Activated T-cell treated with anti-CD3 and anti-CD28 coated beads, Interleukin-2, amount 50 U/mL, for 4 hours (primary cell): Measurements from ENCODE around the gene MIPOL1. TPM values are rescaled to one million over a fixed set of nuclear protein-coding genes. Genes with fewer than 3 reads are reported as not detected.

Experiments used
- ATAC-seq, 2 donors: fragments of 200-7000 bp; cut with Tn5 transposase; one replicate each; pipeline ENCODE4 v1.10.0; 2021
- DNase-seq: peaks from one replicate; pipeline ENCODE4 v3.0.0-alpha.2; 2020
- H3K27me3 Mint-ChIP-seq: one replicate; pipeline ENCODE4 v1.8.0; 2021; ENCODE audit warnings: low read depth, mixed read lengths
- H3K36me3 Mint-ChIP-seq: one replicate; pipeline ENCODE4 v1.8.0; 2022; ENCODE audit warnings: mixed read lengths; ENCODE audit not compliant: insufficient read depth
- H3K4me1 Mint-ChIP-seq: one replicate; pipeline ENCODE4 v1.8.0; 2021; ENCODE audit warnings: low read depth, mixed read lengths
- H3K4me3 Mint-ChIP-seq: one replicate; pipeline ENCODE4 v1.8.0; 2021; ENCODE audit warnings: mild to moderate bottlenecking, moderate library complexity, mixed read lengths
- H3K9me3 Mint-ChIP-seq: one replicate; pipeline ENCODE4 v1.8.0; 2021; ENCODE audit warnings: mixed read lengths
- total RNA-seq, 3 donors: library from RNA; stranded (reverse); gene quantifications; one replicate each; pipeline ENCODE4 v1.2.1, GENCODE V29; 2021

The MIPOL1 gene
- total RNA-seq, 3 donors from 2014 or later: 0.10 to 0.16 TPM; not detected in 1

DNA sequence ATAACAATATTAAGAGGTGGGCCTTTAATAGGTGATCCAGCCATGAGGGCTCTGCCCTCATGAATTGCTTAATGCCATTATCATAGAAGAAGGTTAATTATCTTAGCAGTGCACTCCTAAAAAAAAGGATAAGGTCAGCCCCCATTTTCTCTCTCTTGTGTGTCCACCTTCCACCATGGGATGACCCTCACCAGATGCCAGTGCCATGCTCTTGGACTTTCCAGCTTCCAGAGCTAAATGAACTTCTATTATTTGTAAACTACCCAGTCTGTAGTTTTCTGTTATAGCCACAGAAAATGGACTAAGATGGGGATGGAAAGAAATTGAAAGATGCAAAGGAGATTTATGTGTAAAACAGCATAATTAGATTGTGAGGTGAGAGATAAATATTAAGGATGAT lies 271.9 kb downstream of the MIPOL1 start:
- Mint-ChIP-seq H3K9me3 (peaks cover 25% of the 10 kb centered on the region), H3K4me3 (no peak overlapping the region), H3K27me3 (no peaks in the 10 kb centered on the region), H3K36me3 (no peaks in the 10 kb centered on the region), H3K4me1 (no peaks in the 10 kb centered on the region)
- DNase-seq: no peak
- no peak for ATAC-seq

DNA sequence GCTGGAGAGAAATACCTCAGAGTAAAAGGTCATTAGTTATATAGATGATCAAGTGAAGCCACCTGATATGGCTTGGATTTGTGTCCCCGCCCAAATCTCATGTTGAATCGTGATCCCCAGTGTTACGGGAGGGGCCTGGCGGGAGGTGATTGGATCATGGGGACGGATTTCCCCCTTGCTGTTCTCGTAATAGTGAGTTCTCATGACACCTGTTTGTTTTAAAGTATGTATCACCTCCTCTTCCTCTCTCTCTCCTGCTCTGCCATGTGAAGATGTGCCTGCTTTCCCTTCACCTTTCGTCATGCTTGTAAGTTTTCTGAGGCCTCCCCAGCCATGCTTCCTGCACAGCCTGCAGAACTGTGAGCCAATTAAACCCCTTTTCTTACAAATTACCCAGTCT lies 272.5 kb downstream of the MIPOL1 start:
- ATAC-seq (no peak), DNase-seq (no peak)
- Mint-ChIP-seq H3K9me3 (peaks cover 25% of the 10 kb centered on the region), H3K4me3 (no peak overlapping the region), H3K36me3 (no peaks in the 10 kb centered on the region), H3K4me1 (no peaks in the 10 kb centered on the region), H3K27me3 (no peaks in the 10 kb centered on the region)

DNA sequence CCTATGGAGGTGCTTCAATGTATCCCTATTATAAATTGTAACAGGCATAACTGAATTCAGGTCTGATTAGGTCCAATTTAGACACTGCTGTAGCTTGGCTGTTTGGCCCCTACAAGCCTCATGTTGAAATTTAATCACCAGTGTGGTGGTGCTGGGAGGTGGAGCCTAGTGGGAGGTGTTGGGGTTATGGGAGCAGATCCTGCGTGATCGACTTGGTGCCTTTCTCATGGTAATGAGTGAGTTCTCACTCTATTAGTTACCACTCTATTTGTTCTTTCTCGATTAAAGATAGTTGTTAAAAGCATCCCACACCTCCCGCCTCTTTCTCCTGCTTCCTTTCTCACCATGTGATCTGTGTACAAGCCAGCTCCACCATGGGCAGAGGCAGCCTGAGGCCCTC lies 275.2 kb downstream of the MIPOL1 start:
- DNase-seq: no peak
- H3K27me3 Mint-ChIP-seq: no peaks in the 10 kb centered on the region
- H3K36me3 Mint-ChIP-seq: no peaks in the 10 kb centered on the region
- no peaks in the 10 kb centered on the region for H3K4me1 Mint-ChIP-seq
- H3K4me3 Mint-ChIP-seq: no peak overlapping the region
- ATAC-seq: no peak
- peaks cover 27% of the 10 kb centered on the region for H3K9me3 Mint-ChIP-seq

DNA sequence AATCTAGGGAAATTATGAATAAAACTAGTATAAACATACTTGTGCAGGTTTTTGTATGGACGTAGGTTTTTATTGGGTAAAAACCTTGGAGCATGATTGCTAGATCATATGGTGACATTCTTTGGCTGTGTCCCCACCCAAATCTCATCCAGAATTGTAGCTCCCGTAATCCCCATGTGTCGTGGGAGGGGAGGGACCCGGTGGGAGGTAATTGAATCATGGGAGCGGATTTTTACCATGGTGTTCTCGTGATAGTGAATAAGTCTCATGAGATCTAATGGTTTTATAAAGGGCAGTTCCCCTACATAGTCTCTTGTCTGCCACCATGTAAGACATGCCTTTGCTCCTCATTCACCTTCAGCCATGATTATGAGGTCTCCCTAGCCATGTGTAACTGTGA lies 276.5 kb downstream of the MIPOL1 start:
- Mint-ChIP-seq H3K9me3 (peaks cover 22% of the 10 kb centered on the region), H3K27me3 (no peaks in the 10 kb centered on the region), H3K4me1 (no peaks in the 10 kb centered on the region), H3K36me3 (no peaks in the 10 kb centered on the region), H3K4me3 (no peak overlapping the region)
- ATAC-seq: no peak
- DNase-seq: no peak

DNA sequence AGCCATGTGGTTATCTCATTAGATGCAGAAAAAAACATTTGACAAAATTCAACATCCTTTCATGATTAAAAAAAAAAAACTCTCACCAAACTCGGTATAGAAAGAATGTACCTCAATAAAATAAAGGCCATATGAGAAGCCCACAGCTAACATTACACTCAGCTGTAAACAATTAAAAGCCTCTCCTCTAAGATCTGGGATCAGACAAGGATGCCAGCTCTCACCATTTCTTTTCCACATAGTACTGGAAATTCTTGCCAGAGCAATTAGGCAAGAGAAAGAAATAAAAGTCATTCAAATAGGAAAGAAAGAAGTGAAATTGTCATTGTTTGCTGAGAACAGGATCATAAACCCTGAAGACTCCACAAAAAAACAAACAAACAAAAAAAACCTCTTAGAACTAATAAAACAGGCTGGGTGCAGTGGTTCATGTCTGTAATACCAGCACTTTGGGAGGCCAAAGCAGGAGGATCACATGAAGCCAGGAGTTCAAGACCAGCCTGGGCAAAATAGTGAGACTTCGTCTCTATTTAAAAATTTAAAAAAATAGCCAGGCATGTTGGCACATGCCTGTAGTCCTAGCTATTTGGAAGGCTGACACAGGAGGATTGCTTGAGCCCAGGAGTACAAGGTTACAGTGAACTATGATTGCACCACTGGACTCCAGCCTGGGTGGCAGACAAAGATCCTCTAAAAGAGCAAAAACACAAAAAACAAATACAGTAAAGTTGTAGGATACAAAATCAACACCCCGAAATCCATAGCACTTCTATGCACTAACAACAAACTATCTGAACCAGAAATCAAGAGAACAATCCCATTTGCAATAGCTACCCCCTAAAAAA lies 282.9 kb downstream of the MIPOL1 start:
- Mint-ChIP-seq H3K36me3 (no peaks in the 10 kb centered on the region), H3K9me3 (peaks cover 30% of the 10 kb centered on the region), H3K27me3 (no peaks in the 10 kb centered on the region), H3K4me3 (no peak overlapping the region), H3K4me1 (no peaks in the 10 kb centered on the region)
- ATAC-seq (no peak), DNase-seq (no peak)

DNA sequence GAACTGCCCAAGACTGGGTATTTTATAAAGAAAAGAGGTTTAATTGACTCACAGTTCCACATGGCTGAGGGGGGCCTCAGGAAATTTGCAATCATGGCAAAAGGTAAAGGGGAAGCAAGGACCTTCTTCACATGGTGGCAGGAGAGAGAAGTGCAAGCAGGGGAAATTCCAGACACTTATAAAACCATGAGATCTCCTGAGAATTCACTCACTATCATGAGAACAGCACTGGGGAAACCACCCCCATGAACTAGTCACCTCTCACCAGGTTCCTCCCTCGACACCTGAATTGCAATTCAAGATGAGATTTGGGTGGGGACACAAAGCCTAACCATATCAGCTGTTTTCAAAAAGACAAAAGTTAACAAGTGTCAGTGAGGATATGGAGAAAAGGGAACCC lies 284.7 kb downstream of the MIPOL1 start:
- Mint-ChIP-seq H3K9me3 (peaks cover 30% of the 10 kb centered on the region), H3K4me1 (no peaks in the 10 kb centered on the region), H3K4me3 (no peak overlapping the region), H3K27me3 (no peaks in the 10 kb centered on the region), H3K36me3 (no peaks in the 10 kb centered on the region)
- ATAC-seq (no peak), DNase-seq (no peak)

DNA sequence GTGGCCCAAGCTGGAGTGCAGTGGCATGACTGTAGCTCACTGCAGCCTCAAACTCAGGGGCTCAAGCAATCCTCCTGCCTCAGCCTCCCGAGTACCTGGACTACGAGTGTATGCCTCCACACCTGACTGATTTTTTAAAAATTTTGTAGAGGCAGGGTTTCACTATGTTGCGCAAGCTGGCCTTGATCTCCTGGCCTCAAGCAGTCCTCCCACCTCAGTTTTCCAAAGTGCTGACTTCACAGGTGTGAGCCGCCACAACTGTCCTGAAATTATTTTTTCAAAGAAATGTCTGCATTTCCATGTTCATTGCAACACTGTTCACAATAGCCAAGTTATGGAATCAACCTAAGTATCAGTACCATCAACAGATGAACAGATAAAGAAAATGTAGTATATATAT lies 285.9 kb downstream of the MIPOL1 start:
- ATAC-seq (no peak), DNase-seq (no peak)
- Mint-ChIP-seq H3K9me3 (peaks cover 34% of the 10 kb centered on the region), H3K4me3 (no peak overlapping the region), H3K4me1 (no peaks in the 10 kb centered on the region), H3K36me3 (no peaks in the 10 kb centered on the region), H3K27me3 (no peaks in the 10 kb centered on the region)

DNA sequence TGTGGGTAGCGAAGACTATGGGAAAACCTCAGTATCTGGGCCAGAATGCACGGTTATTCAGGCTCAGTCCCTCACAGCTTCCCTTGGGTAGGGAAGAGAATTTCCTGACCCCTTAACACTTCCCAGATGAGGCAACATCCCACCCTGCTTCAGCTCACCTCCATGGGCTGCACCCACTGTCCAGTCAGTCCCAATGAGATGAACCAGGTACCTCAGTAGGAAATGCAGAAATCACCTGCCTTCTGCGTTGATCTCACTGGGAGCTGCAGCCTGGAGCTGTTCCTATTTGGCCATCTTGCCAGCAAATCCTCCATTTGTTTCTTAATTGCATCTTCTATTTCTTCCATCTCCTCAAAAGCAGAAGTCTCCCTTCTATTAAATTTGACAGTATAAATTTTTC lies 292.9 kb downstream of the MIPOL1 start:
- Mint-ChIP-seq H3K4me1 (no peaks in the 10 kb centered on the region), H3K27me3 (no peaks in the 10 kb centered on the region), H3K36me3 (no peaks in the 10 kb centered on the region), H3K9me3 (peaks cover 21% of the 10 kb centered on the region), H3K4me3 (no peak overlapping the region)
- DNase-seq (no peak), ATAC-seq (no peak)

DNA sequence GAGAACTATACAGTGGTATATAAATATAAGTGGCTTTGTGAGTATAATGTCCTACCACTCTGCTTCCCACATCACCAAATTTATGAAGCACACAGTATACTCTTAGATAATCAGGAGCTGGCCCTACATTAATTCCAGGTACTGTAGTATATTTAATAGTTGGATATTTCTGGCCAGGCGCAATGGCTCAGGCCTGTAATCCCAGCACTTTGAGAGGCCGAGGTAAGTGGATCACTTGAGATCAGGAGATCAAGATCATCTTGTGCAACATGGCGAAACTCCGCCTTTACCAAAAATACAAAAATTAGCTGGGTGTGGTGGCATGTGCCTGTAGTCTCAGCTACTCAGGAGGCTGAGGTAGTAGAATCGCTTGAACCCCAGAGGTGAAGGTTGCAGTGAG lies 293.3 kb downstream of the MIPOL1 start:
- H3K9me3 Mint-ChIP-seq: peaks cover 21% of the 10 kb centered on the region
- H3K36me3 Mint-ChIP-seq: no peaks in the 10 kb centered on the region
- no peaks in the 10 kb centered on the region for H3K4me1 Mint-ChIP-seq

DNA sequence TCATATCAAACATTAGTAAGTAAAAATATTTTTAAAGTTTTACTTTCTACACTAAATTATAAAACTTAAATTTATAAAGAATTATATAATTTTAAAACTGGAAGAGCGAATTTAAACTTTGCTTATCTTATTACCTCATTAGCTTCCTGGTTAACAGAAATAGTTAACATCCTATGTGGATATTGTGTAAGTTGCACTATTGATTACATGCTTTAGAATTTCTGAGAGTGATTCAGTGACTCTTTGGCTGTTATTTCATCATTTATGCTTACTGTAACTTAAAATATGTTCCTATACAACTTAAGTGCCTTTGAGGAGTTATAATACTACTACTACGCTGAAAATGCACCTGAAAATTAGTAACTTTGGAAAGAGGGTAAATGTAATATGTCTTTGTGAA lies 295.9 kb downstream of the MIPOL1 start:
- Mint-ChIP-seq H3K4me3 (no peak overlapping the region), H3K36me3 (no peaks in the 10 kb centered on the region), H3K9me3 (peaks cover 18% of the 10 kb centered on the region), H3K4me1 (no peaks in the 10 kb centered on the region), H3K27me3 (no peaks in the 10 kb centered on the region)
- DNase-seq (no peak), ATAC-seq (no peak)

More for the DNA sequence above, 293.3 kb downstream of the MIPOL1 start:
- Mint-ChIP-seq H3K4me3 (no peak overlapping the region), H3K27me3 (no peaks in the 10 kb centered on the region)
- DNase-seq (no peak), ATAC-seq (no peak)

DNA sequence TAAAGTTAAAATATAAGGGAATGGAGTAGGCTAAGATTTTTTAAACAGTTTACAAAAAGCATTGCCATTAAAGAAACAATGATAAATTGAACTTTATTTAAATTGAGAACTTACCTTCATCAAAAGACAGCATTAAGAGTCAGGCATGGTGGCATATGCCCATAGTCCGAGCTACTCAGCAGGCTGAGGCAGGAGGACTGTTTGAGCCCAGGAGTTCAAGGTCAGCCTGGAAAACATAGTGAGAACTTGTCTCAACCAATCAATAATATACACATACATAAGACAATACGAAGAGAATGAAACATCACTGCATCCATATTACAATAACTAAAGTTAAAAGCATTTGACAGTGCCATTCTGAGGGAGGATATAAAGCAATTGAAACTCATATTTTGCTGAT lies 299.7 kb downstream of the MIPOL1 start:
- Mint-ChIP-seq H3K4me3 (no peak overlapping the region), H3K36me3 (no peaks in the 10 kb centered on the region), H3K4me1 (no peaks in the 10 kb centered on the region), H3K27me3 (no peaks in the 10 kb centered on the region), H3K9me3 (peaks cover 13% of the 10 kb centered on the region)
- ATAC-seq: no peak
- DNase-seq: no peak

DNA sequence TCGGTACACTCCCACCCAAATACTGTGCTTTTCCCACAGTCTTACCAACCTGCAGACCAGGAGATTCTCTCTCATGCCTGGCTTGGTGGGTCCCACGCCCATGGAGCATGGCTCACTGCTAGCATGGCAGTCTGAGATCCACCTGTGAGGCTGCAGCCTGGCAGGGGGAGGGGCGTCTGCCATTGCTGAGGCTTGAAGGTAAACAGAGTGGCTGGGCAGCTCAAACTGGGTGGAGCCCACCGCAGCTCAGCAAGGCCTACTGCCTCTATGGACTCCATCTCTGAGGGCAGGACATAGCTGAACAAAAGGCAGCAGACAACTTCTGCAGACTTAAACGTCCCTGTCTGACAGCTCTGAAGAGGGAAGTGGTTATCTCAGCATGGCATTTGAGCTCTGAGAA lies 304.1 kb downstream of the MIPOL1 start:
- Mint-ChIP-seq H3K36me3 (no peaks in the 10 kb centered on the region), H3K4me3 (no peak overlapping the region), H3K27me3 (no peaks in the 10 kb centered on the region), H3K9me3 (peaks cover 8% of the 10 kb centered on the region), H3K4me1 (no peaks in the 10 kb centered on the region)
- DNase-seq: no peak
- no peak for ATAC-seq

DNA sequence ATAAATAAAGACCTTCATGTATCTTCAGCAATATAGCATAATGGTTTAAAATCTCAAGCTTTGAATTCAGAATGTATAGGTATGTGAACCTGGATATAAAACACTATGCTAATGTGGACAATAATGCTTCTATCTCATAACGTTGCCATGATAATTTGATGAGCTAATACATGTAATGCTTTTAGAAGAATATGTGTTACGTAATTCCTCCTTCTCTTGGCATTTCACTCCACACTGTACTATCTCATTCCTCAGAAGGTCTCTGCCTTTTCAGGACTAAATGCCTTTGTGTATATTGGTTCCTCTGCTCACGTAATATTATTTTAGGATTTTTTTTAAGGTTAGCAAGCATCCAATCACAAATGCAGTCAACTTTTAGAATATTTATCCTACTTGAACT lies 310.8 kb downstream of the MIPOL1 start:
- ATAC-seq (no peak), DNase-seq (no peak)
- Mint-ChIP-seq H3K36me3 (no peaks in the 10 kb centered on the region), H3K27me3 (no peaks in the 10 kb centered on the region), H3K9me3 (peaks cover 7% of the 10 kb centered on the region), H3K4me1 (no peaks in the 10 kb centered on the region), H3K4me3 (no peak overlapping the region)

DNA sequence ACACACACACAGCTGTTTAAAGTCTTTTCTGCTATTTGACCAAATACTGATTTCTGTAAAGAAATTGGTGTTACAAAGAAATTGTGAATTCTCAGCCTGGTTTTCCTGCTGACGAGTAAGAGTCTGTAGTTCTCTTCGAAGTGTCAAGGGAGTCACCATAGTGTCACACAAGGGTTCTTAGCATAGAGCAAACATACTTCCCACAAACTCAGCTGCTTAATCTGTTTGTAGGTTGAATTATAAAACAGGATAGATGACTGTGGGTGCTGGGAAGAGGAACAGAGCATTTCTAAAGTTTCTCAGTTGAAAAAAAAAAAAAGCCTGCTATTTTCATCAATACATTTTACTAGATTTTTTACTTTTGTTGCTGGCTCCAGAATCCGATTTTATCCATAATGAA lies 314.4 kb downstream of the MIPOL1 start:
- Mint-ChIP-seq H3K4me3 (no peak overlapping the region), H3K4me1 (no peaks in the 10 kb centered on the region), H3K27me3 (no peaks in the 10 kb centered on the region), H3K9me3 (peaks cover 7% of the 10 kb centered on the region), H3K36me3 (no peaks in the 10 kb centered on the region)
- DNase-seq: no peak
- ATAC-seq: no peak

DNA sequence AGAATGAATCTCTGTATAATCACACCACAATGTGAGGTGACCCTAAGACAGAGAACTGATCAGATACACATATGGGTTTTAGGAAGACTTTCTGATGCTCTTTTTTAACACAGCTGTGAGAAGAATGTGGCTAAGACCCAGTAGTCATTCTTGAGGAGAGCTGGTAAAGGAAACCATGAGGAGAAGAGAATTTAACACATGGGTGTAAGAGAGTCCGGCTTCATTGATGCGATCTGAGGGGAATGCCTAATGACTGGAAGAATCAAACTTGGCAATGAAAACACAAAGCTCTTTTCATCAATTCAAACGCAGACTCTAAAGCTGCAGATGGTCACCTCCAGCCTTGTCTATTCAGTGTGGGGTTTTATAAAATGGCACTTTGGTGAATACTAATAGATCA lies 318.0 kb downstream of the MIPOL1 start:
- ATAC-seq (no peak), DNase-seq (no peak)
- Mint-ChIP-seq H3K4me1 (no peaks in the 10 kb centered on the region), H3K9me3 (peaks cover 5% of the 10 kb centered on the region), H3K4me3 (no peak overlapping the region), H3K27me3 (no peaks in the 10 kb centered on the region), H3K36me3 (no peaks in the 10 kb centered on the region)
